IMR-90 (cell line): Measurements from ENCODE around the gene FNIP1. TPM values are rescaled to one million over a fixed set of nuclear protein-coding genes. Genes with fewer than 3 reads are reported as not detected.

Experiments
- ATAC-seq: fragments of 200-7000 bp; cut with Tn5 transposase; 2 replicates; pipeline ENCODE4 v1.9.1; 2020; ENCODE audit warnings: low read depth, mild to moderate bottlenecking, moderate library complexity
- BruUV-seq: library from RNA; stranded (reverse); fragments of 400-500 nt; replicated peaks from 2 replicates; lab custom pipeline; 2021; lab: Mats Ljungman, UMichigan
- CTCF ChIA-PET: fragments of 300-600 bp; formaldehyde crosslinking; extraction: SDS; loops from one replicate; lab custom pipeline; 2021; ENCODE audit warnings: antibody characterized with exemption; lab: Yijun Ruan, JAX
- POLR2A ChIA-PET: fragments of 300-600 bp; sonication (Branson Sonifier 250); formaldehyde crosslinking; loops from one replicate; lab custom pipeline; 2022; ENCODE audit warnings: antibody characterized with exemption; ENCODE audit not compliant: unreplicated experiment; lab: Charles Lee
- DNase-seq: peaks from one replicate; pipeline ENCODE4 v3.0.0; 2013
- H2AFZ ChIP-seq: replicated peaks from 2 replicates; pipeline ENCODE3; 2013; ENCODE audit warnings: low read length, mild to moderate bottlenecking; ENCODE audit not compliant: poor library complexity
- H2AK5ac ChIP-seq: 2 replicates; pipeline ENCODE4 v1.6.1; 2013; ENCODE audit warnings: low read depth, low read length, inconsistent platforms
- H2AK9ac ChIP-seq: replicated peaks from 2 replicates; pipeline ENCODE3; 2013; ENCODE audit warnings: mild to moderate bottlenecking, low read depth, low read length, moderate library complexity; ENCODE audit not compliant: poor library complexity
- H2BK120ac ChIP-seq: 2 replicates; pipeline ENCODE4 v1.6.1; 2013; ENCODE audit warnings: low read depth, low read length, inconsistent platforms
- H2BK15ac ChIP-seq: 3 replicates; pipeline ENCODE4 v1.6.1; 2013; ENCODE audit warnings: low read depth, low read length, inconsistent platforms
- H2BK20ac ChIP-seq: 2 replicates; pipeline ENCODE4 v1.6.1; 2013; ENCODE audit warnings: low read depth, mild to moderate bottlenecking, inconsistent platforms, low read length, moderate library complexity
- H2BK5ac ChIP-seq: 2 replicates; pipeline ENCODE4 v1.6.1; 2013; ENCODE audit warnings: mild to moderate bottlenecking, low read depth, low read length, inconsistent platforms; ENCODE audit not compliant: poor library complexity, severe bottlenecking
- H3K14ac ChIP-seq: replicated peaks from 2 replicates; pipeline ENCODE4 v1.6.1; 2013; ENCODE audit warnings: low read depth, low read length, inconsistent platforms
- H3K18ac ChIP-seq: 2 replicates; pipeline ENCODE4 v1.6.1; 2013; ENCODE audit warnings: low read depth, low read length, control low read depth
- H3K23ac ChIP-seq: 2 replicates; pipeline ENCODE4 v1.6.1; 2013; ENCODE audit warnings: low read depth, low read length, inconsistent platforms
- H3K27ac ChIP-seq: 2 replicates; pipeline ENCODE4 v1.5.1; 2013; ENCODE audit warnings: mild to moderate bottlenecking, control low read depth, low read length; ENCODE audit not compliant: insufficient read depth
- H3K27me3 ChIP-seq: 2 replicates; pipeline ENCODE4 v1.6.1; 2013; ENCODE audit warnings: low read length; ENCODE audit not compliant: control insufficient read depth, insufficient read depth
- H3K36me3 ChIP-seq: 2 replicates; pipeline ENCODE4 v1.6.1; 2013; ENCODE audit warnings: low read length, mixed read lengths; ENCODE audit not compliant: control insufficient read depth, insufficient read depth
- H3K4ac ChIP-seq: 2 replicates; pipeline ENCODE4 v1.6.1; 2013; ENCODE audit warnings: low read depth, low read length, inconsistent platforms
- H3K4me1 ChIP-seq: 2 replicates; pipeline ENCODE4 v1.6.1; 2013; ENCODE audit warnings: low read length, mixed read lengths; ENCODE audit not compliant: control insufficient read depth, insufficient read depth
- H3K4me2 ChIP-seq: 2 replicates; pipeline ENCODE4 v1.6.1; 2013; ENCODE audit warnings: low read depth, mild to moderate bottlenecking, control low read depth, low read length, moderate library complexity
- H3K4me3 ChIP-seq: 2 replicates; pipeline ENCODE4 v1.5.1; 2013; ENCODE audit warnings: low read depth, mild to moderate bottlenecking, control low read depth, low read length, moderate library complexity; ENCODE audit not compliant: insufficient read depth
- H3K56ac ChIP-seq: 2 replicates; pipeline ENCODE4 v1.6.1; 2013; ENCODE audit warnings: low read length, inconsistent platforms; ENCODE audit not compliant: insufficient read depth; ENCODE audit errors: extremely low read depth
- H3K79me1 ChIP-seq, 2 experiments: 2 replicates each; pipeline ENCODE4 v1.6.1; 2013; ENCODE audit warnings: low read length in 2 of 2, inconsistent platforms in 1 of 2, low read depth in 1 of 2
- H3K9ac ChIP-seq: 2 replicates; pipeline ENCODE4 v1.6.1; 2013; ENCODE audit warnings: low read depth, low read length, control low read depth
- H3K9me1 ChIP-seq: 2 replicates; pipeline ENCODE4 v1.6.1; 2013; ENCODE audit warnings: low read length, inconsistent platforms; ENCODE audit not compliant: insufficient read depth
- H3K9me3 ChIP-seq: 2 replicates; pipeline ENCODE4 v1.6.1; 2013; ENCODE audit warnings: low read length; ENCODE audit not compliant: control insufficient read depth, insufficient read depth
- H4K20me1 ChIP-seq: 2 replicates; pipeline ENCODE4 v1.6.1; 2013; ENCODE audit warnings: low read length, inconsistent platforms; ENCODE audit not compliant: insufficient read depth
- H4K5ac ChIP-seq: 2 replicates; pipeline ENCODE4 v1.6.1; 2013; ENCODE audit warnings: mild to moderate bottlenecking, low read depth, low read length, control low read depth
- H4K8ac ChIP-seq, 2 experiments: 2 replicates each; pipeline ENCODE4 v1.6.1; 2013; ENCODE audit warnings: low read depth in 2 of 2, low read length in 2 of 2, control low read depth in 1 of 2, inconsistent platforms in 1 of 2
- H4K91ac ChIP-seq: 2 replicates; pipeline ENCODE4 v1.6.1; 2013; ENCODE audit warnings: low read depth, low read length, inconsistent platforms; ENCODE audit not compliant: insufficient read depth
- ELK1 ChIP-seq: fragments of 150-350 bp; IDR thresholded peaks from 2 replicates; pipeline ENCODE4 v1.6.1; 2016; ENCODE audit warnings: low read depth, mild to moderate bottlenecking, low read length, moderate library complexity, borderline replicate concordance
- MAFK ChIP-seq: IDR thresholded peaks from 2 replicates; pipeline ENCODE4 v1.6.1; 2012; ENCODE audit warnings: low read depth, low read length, improper control_type of control experiment
- MAZ ChIP-seq: IDR thresholded peaks from 2 replicates; pipeline ENCODE4 v1.6.1; 2012; ENCODE audit warnings: low read depth, mild to moderate bottlenecking, low read length, improper control_type of control experiment, moderate library complexity, borderline replicate concordance
- RAD21 ChIP-seq: IDR thresholded peaks from 2 replicates; pipeline ENCODE4 v1.6.1; 2012; ENCODE audit warnings: low read length, improper control_type of control experiment
- RCOR1 ChIP-seq: IDR thresholded peaks from 2 replicates; pipeline ENCODE4 v1.6.1; 2012; ENCODE audit warnings: mild to moderate bottlenecking, low read length, improper control_type of control experiment; ENCODE audit not compliant: insufficient replicate concordance
- SMC3 ChIP-seq: fragments of 150-350 bp; IDR thresholded peaks from 2 replicates; pipeline ENCODE4 v1.6.1; 2016; ENCODE audit warnings: low read depth, mild to moderate bottlenecking, antibody characterized with exemption, low read length, moderate library complexity
- WGBS, 2 experiments: methylation state at CpG; one replicate each; pipeline versions ENCODE4 v1.1.5 to v1.1.7; 2013; ENCODE audit warnings: missing lambda C conversion rate in 2 of 2; ENCODE audit not compliant: insufficient read length in 1 of 2; ENCODE audit errors: extremely low coverage in 2 of 2; 5-methylcytosine and 5-hydroxymethylcytosine counted together
- dilution Hi-C: fragments of 300-500 bp; cut with HindIII; formaldehyde crosslinking; loops from one replicate; pipeline ENCODE4 v1.14.3; 2018; ENCODE audit warnings: low sequenced_read_pairs; ENCODE audit not compliant: unreplicated experiment
- in situ Hi-C: fragments of 300-500 bp; cut with MboI; formaldehyde crosslinking; loops from 3 replicates; pipeline ENCODE4 v1.14.3; 2019; ENCODE audit warnings: low sequenced_read_pairs, inconsistent platforms, mixed read lengths
- intact Hi-C: fragments of 100-400 bp; cut with micrococcal nuclease; formaldehyde crosslinking; loops from 2 replicates; pipeline ENCODE4 v1.10.0; 2022
- polyA plus RNA-seq, 3 experiments: library from polyadenylated mRNA; depleted of rRNA; stranded (reverse); fragments of >200 nt; gene quantifications; 2 replicates each; pipeline ENCODE4 v1.2.3, GENCODE V29; 2012; ENCODE audit warnings: low replicate concordance in 1 of 3
- total RNA-seq: library from RNA; depleted of rRNA; stranded (reverse); fragments of >200 nt; gene quantifications from 2 replicates; pipeline ENCODE4 v1.2.3, GENCODE V29; 2012

Gene FNIP1
- total and polyA plus RNA-seq, 2 of the 4 experiments (the other 2 are of a cell fraction), result 5.6 to 34.1 TPM

- Histone ChIP-seq H3K9ac (no peak overlapping the region), H2AK5ac (no peak overlapping the region), H3K27me3 (no peaks in the 10 kb centered on the region), H3K36me3 (peaks cover 18% of the 10 kb centered on the region), H3K27ac (no peak overlapping the region), H2BK5ac (no peak overlapping the region), H4K5ac (no peak overlapping the region), H3K23ac (no peak overlapping the region), H4K8ac (no peak overlapping the region), H3K4me1 (peaks cover 3% of the 10 kb centered on the region), H3K4me2 (no peak overlapping the region), H3K4ac (no peak overlapping the region), H2BK120ac (no peak overlapping the region), H2BK20ac (no peak overlapping the region), H3K14ac (no peak overlapping the region), H2BK15ac (no peak overlapping the region), H3K79me1 (peaks cover 15 to 17% of the 10 kb centered on the region in 2 experiments; a peak in 3 of 4 replicates), H3K9me3 (no peaks in the 10 kb centered on the region), H3K18ac (no peak overlapping the region), H2AFZ (no peak overlapping the region), H4K20me1 (no peaks in the 10 kb centered on the region), H3K9me1 (no peaks in the 10 kb centered on the region), H3K56ac (no peak overlapping the region), H4K91ac (no peak overlapping the region), H3K4me3 (no peak overlapping the region), H2AK9ac (no peak overlapping the region)
- POLR2A ChIA-PET, result no interaction called here
- CTCF ChIA-PET, result no interaction called here
- ATAC-seq, result no peak
- intact Hi-C loops (loop anchor here (2.0 kb wide), 1 partner anchor 14 kb away; no protein-coding TSS in a partner anchor), in situ Hi-C loops (no loop called here), dilution Hi-C loops (no loop called here)
- WGBS, 2 experiments, result no CpG with 5 or more reads among the region's 3 CpGs
- DNase-seq, result no peak
- TF ChIP-seq MAFK, result no peak
- no peak for TF ChIP-seq MAZ
- no peak for TF ChIP-seq ELK1
- no peak for TF ChIP-seq RAD21
- TF ChIP-seq RCOR1, result no peak
- TF ChIP-seq SMC3, result no peak
- BruUV-seq, result no TSS peak
These were observed 87.8 kb downstream of the FNIP1 start for GRCh38 chr5:131709043-131709442.
